ENCODE measurements around the gene ZKSCAN8. TPM values are rescaled to one million over a fixed set of nuclear protein-coding genes. Genes with fewer than 3 reads are reported as not detected.

The ZKSCAN8 gene
- total RNA-seq, 3 donors from 2014 or later (not counting 1 experiment from before 2014, with no cell fraction given) = 38.0 to 42.5 (median 39.2) TPM

- no peak for TF ChIP-seq CTCF (IDR thresholded peaks at IDR 0.05)
- Mint-ChIP-seq H3K27me3 (ENCODE audit: low read depth in 2 of 2) (peaks cover 16 to 24% of the 10 kb centered on the region in 2 donors), H3K4me1 (peaks cover 11 to 12% of the 10 kb centered on the region in 2 donors), H3K36me3 (no peaks in the 10 kb centered on the region), H3K9me3 (no peaks in the 10 kb centered on the region), H3K27ac (peak overlapping the region; percentile 75 to 89), H3K4me3 (peak overlapping the region; percentile 86)
- peaks cover 6% of the 10 kb centered on the region for H3K4me1 ChIP-seq (ENCODE audit: control insufficient read depth, insufficient read depth, low read length)
- no peaks in the 10 kb centered on the region for H3K9me3 ChIP-seq (ENCODE audit: control insufficient read depth, insufficient read depth, low read length)
- DNase-seq (no peak), ATAC-seq (no peak)
- H3K27ac ChIP-seq (ENCODE audit: low read length) = peak overlapping the region; percentile 83
- no peaks in the 10 kb centered on the region for H3K27me3 ChIP-seq (ENCODE audit: control insufficient read depth, insufficient read depth, low read length)
- intact Hi-C loops (cut with micrococcal nuclease) = no loop called here
- peak overlapping the region; percentile 57 for H3K4me3 ChIP-seq (ENCODE audit: low read length)
- no peaks in the 10 kb centered on the region for H3K36me3 ChIP-seq (ENCODE audit: control insufficient read depth, insufficient read depth, low read length)
- WGBS (ENCODE audit: insufficient coverage) = 39% methylated on average over 5 of the region's 5 CpGs
Observed at GRCh38 chr6:28105245-28105639, 36.4 kb upstream of the ZKSCAN8 start.

- H3K27ac Mint-ChIP-seq = no peak overlapping the region
- H3K4me1 ChIP-seq (ENCODE audit: control insufficient read depth, insufficient read depth, low read length) = peaks cover 6% of the 10 kb centered on the region
- intact Hi-C loops (cut with micrococcal nuclease) = no loop called here
Observed at GRCh38 chr6:28107506-28107905, 34.2 kb upstream of the ZKSCAN8 start.

GRCh38 chr6:28111964-28112363 is 29.7 kb upstream of the ZKSCAN8 start:
- H3K9me3 ChIP-seq (ENCODE audit: control insufficient read depth, insufficient read depth, low read length) = no peaks in the 10 kb centered on the region
- H3K4me3 ChIP-seq (ENCODE audit: low read length) = no peak overlapping the region
- H3K27ac Mint-ChIP-seq = no peak overlapping the region
- WGBS (ENCODE audit: insufficient coverage) = 90% methylated on average over 2 of the region's 3 CpGs
- intact Hi-C loops (cut with micrococcal nuclease) = no loop called here
- no peaks in the 10 kb centered on the region for H3K4me1 ChIP-seq (ENCODE audit: control insufficient read depth, insufficient read depth, low read length)
- H3K36me3 ChIP-seq (ENCODE audit: control insufficient read depth, insufficient read depth, low read length) = peaks cover 19% of the 10 kb centered on the region
- ATAC-seq (no peak), DNase-seq (no peak)
- peaks cover 0 to 7% of the 10 kb centered on the region in 2 donors for H3K27me3 Mint-ChIP-seq (ENCODE audit: low read depth in 2 of 2)
- H3K4me1 Mint-ChIP-seq = no peaks in the 10 kb centered on the region
- no peaks in the 10 kb centered on the region for H3K9me3 Mint-ChIP-seq
- TF ChIP-seq CTCF (IDR thresholded peaks at IDR 0.05) = no peak
- no peak overlapping the region for H3K4me3 Mint-ChIP-seq
- no peaks in the 10 kb centered on the region for H3K27me3 ChIP-seq (ENCODE audit: control insufficient read depth, insufficient read depth, low read length)
- H3K36me3 Mint-ChIP-seq = no peaks in the 10 kb centered on the region
- no peak overlapping the region for H3K27ac ChIP-seq (ENCODE audit: low read length)

More at GRCh38 chr6:28107506-28107905, 34.2 kb upstream of the ZKSCAN8 start:
- no peak overlapping the region for H3K27ac ChIP-seq (ENCODE audit: low read length)
- no peak for TF ChIP-seq CTCF (IDR thresholded peaks at IDR 0.05)
- Mint-ChIP-seq H3K4me3 (no peak overlapping the region), H3K9me3 (no peaks in the 10 kb centered on the region), H3K27me3 (ENCODE audit: low read depth in 2 of 2) (peaks cover 0 to 11% of the 10 kb centered on the region in 2 donors), H3K4me1 (peaks cover 11 to 12% of the 10 kb centered on the region in 2 donors), H3K36me3 (no peaks in the 10 kb centered on the region)
- no peaks in the 10 kb centered on the region for H3K27me3 ChIP-seq (ENCODE audit: control insufficient read depth, insufficient read depth, low read length)
- H3K4me3 ChIP-seq (ENCODE audit: low read length) = no peak overlapping the region
- no peaks in the 10 kb centered on the region for H3K36me3 ChIP-seq (ENCODE audit: control insufficient read depth, insufficient read depth, low read length)
- DNase-seq (no peak), ATAC-seq (no peak)
- 95% methylated on average over 3 of the region's 3 CpGs for WGBS (ENCODE audit: insufficient coverage)
- no peaks in the 10 kb centered on the region for H3K9me3 ChIP-seq (ENCODE audit: control insufficient read depth, insufficient read depth, low read length)

- peaks cover 32% of the 10 kb centered on the region for H3K36me3 ChIP-seq (ENCODE audit: control insufficient read depth, insufficient read depth, low read length)
Observed at GRCh38 chr6:28115799-28116198, 25.9 kb upstream of the ZKSCAN8 start.

More at GRCh38 chr6:28115799-28116198, 25.9 kb upstream of the ZKSCAN8 start:
- ATAC-seq (no peak), DNase-seq (no peak)
- Histone ChIP-seq H3K4me3 (ENCODE audit: low read length) (no peak overlapping the region), H3K9me3 (ENCODE audit: control insufficient read depth, insufficient read depth, low read length) (no peaks in the 10 kb centered on the region), H3K27ac (ENCODE audit: low read length) (no peak overlapping the region), H3K27me3 (ENCODE audit: control insufficient read depth, insufficient read depth, low read length) (no peaks in the 10 kb centered on the region), H3K4me1 (ENCODE audit: control insufficient read depth, insufficient read depth, low read length) (no peaks in the 10 kb centered on the region)
- TF ChIP-seq CTCF (IDR thresholded peaks at IDR 0.05) = no peak
- H3K9me3 Mint-ChIP-seq = no peaks in the 10 kb centered on the region
- 95% methylated on average over 2 of the region's 2 CpGs for WGBS (ENCODE audit: insufficient coverage)
- peaks cover 17% of the 10 kb centered on the region for H3K36me3 Mint-ChIP-seq
- no peak overlapping the region for H3K27ac Mint-ChIP-seq
- H3K27me3 Mint-ChIP-seq (ENCODE audit: low read depth in 2 of 2) = no peaks in the 10 kb centered on the region
- H3K4me3 Mint-ChIP-seq = no peak overlapping the region
- no peaks in the 10 kb centered on the region for H3K4me1 Mint-ChIP-seq
- intact Hi-C loops (cut with micrococcal nuclease) = no loop called here
